Type B pancreatic cell (in vitro differentiated cells): ENCODE results near the gene CDK5RAP2. TPM values are rescaled to one million over a fixed set of nuclear protein-coding genes. Genes with fewer than 3 reads are reported as not detected.
"Not testable (repeated sequence)": the region's sequence is repeated elsewhere in the genome, so short reads cannot be mapped to it uniquely, and the experiment has no call there.

Source experiments
- DNase-seq: peaks from one replicate; pipeline ENCODE4 v3.0.0; 2021; ENCODE audit warnings: mixed read lengths; ENCODE audit not compliant: unreplicated experiment; ENCODE audit errors: extremely low spot score
- H3K27ac Mint-ChIP-seq: 2 replicates; pipeline ENCODE4 v1.8.0; 2021; ENCODE audit warnings: mild to moderate bottlenecking, mixed read lengths
- H3K27me3 Mint-ChIP-seq: 2 replicates; pipeline ENCODE4 v1.8.0; 2021; ENCODE audit warnings: mixed read lengths
- H3K36me3 Mint-ChIP-seq: 2 replicates; pipeline ENCODE4 v1.8.0; 2021; ENCODE audit warnings: mixed read lengths
- H3K4me1 Mint-ChIP-seq: one replicate; pipeline ENCODE4 v1.8.0; 2021; ENCODE audit warnings: mixed read lengths; ENCODE audit not compliant: unreplicated experiment
- H3K4me3 Mint-ChIP-seq: 2 replicates; pipeline ENCODE4 v1.8.0; 2021; ENCODE audit warnings: mild to moderate bottlenecking, mixed read lengths
- H3K9me3 Mint-ChIP-seq: 2 replicates; pipeline ENCODE4 v1.8.0; 2021; ENCODE audit warnings: mixed read lengths
- CTCF ChIP-seq: fragments of 200-600 bp; sonication (generic); conservative IDR thresholded peaks from 2 replicates; pipeline ENCODE4 v1.5.0; 2021; ENCODE audit warnings: antibody characterized with exemption, mild to moderate bottlenecking
- total RNA-seq: library from RNA; stranded (reverse); gene quantifications from 2 replicates; pipeline ENCODE4 v1.2.1, GENCODE V29; 2021; ENCODE audit warnings: low replicate concordance

Gene CDK5RAP2
- total RNA-seq, 1 donor from 2014 or later, result 69.2 TPM

- Mint-ChIP-seq H3K36me3 (peaks cover 26% of the 10 kb centered on the region), H3K9me3 (no peaks in the 10 kb centered on the region), H3K27me3 (no peaks in the 10 kb centered on the region), H3K27ac (no peak overlapping the region), H3K4me3 (no peak overlapping the region), H3K4me1 (no peaks in the 10 kb centered on the region)
- DNase-seq, result no peak
- no peak for TF ChIP-seq CTCF
Observed at GRCh38 chr9:120463765-120464164, 116.2 kb downstream of the CDK5RAP2 start.

- H3K27me3 Mint-ChIP-seq, H3K27ac Mint-ChIP-seq, H3K4me1 Mint-ChIP-seq, H3K4me3 Mint-ChIP-seq, DNase-seq, H3K9me3 Mint-ChIP-seq: not testable (repeated sequence)
- H3K36me3 Mint-ChIP-seq, result peaks cover 41% of the 10 kb centered on the region
Observed at GRCh38 chr9:120461677-120462076, 118.3 kb downstream of the CDK5RAP2 start.

- no peak for DNase-seq
- Mint-ChIP-seq H3K27ac (no peak overlapping the region), H3K9me3 (no peaks in the 10 kb centered on the region), H3K4me3 (no peak overlapping the region), H3K27me3 (no peaks in the 10 kb centered on the region), H3K36me3 (peaks cover 46% of the 10 kb centered on the region), H3K4me1 (no peaks in the 10 kb centered on the region)
- TF ChIP-seq CTCF, result no peak
Observed at GRCh38 chr9:120456218-120456617, 123.7 kb downstream of the CDK5RAP2 start.

- no peaks in the 10 kb centered on the region for H3K4me1 Mint-ChIP-seq
- no peak overlapping the region for H3K27ac Mint-ChIP-seq
- no peak for TF ChIP-seq CTCF
- peaks cover 48% of the 10 kb centered on the region for H3K36me3 Mint-ChIP-seq
- H3K4me3 Mint-ChIP-seq, result no peak overlapping the region
- no peaks in the 10 kb centered on the region for H3K9me3 Mint-ChIP-seq
- no peaks in the 10 kb centered on the region for H3K27me3 Mint-ChIP-seq
- no peak for DNase-seq
Observed at GRCh38 chr9:120454467-120454866, 125.5 kb downstream of the CDK5RAP2 start.

GRCh38 chr9:120453792-120454191 lies 126.2 kb downstream of the CDK5RAP2 start:
- Mint-ChIP-seq H3K4me1 (no peaks in the 10 kb centered on the region), H3K27me3 (no peaks in the 10 kb centered on the region), H3K9me3 (no peaks in the 10 kb centered on the region), H3K27ac (no peak overlapping the region), H3K36me3 (peaks cover 50% of the 10 kb centered on the region), H3K4me3 (no peak overlapping the region)
- no peak for TF ChIP-seq CTCF
- no peak for DNase-seq

DNA sequence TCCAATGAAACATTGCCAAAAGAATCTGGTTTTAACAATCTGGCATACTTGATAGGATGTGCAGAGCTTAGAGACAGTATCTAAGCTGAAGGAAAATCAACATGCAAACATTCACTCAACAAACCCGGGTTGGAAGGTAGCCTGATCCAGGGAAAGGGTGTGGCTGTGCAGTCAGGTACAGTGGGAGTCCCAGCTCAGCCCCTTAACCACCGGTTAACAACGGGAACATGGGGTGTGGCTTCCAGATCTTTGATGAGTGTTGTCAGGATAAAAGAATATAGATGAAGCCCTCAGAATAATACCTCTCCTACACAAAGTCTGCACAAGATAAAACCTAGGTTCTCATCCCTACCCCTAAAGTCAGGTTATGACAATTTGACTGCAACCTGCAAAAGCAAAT lies 127.3 kb downstream of the CDK5RAP2 start:
- Mint-ChIP-seq H3K9me3 (no peaks in the 10 kb centered on the region), H3K36me3 (peaks cover 50% of the 10 kb centered on the region), H3K4me1 (no peaks in the 10 kb centered on the region), H3K4me3 (no peak overlapping the region), H3K27me3 (no peaks in the 10 kb centered on the region), H3K27ac (no peak overlapping the region)
- DNase-seq, result no peak
- no peak for TF ChIP-seq CTCF
